ENCODE results near the gene MGLL.
A peak's percentile ranks its signal among the peaks of the same experiment; 100 is the strongest.

Gene MGLL

GRCh38 chr3:127822041-127822681 lies at the start of gene MGLL:
MGLL (minus strand) TSS chr3:127822515; CDS start chr3:127822318, 197 bp downstream.
- DNase-seq: no peak

GRCh38 chr3:127870156-127870555 lies 47.8 kb upstream of the MGLL start:
- no peak for DNase-seq

GRCh38 chr3:127867986-127868385 lies 45.7 kb upstream of the MGLL start:
- DNase-seq: no peak

- no peak for DNase-seq
Observed at GRCh38 chr3:127867412-127867811, 45.1 kb upstream of the MGLL start.

GRCh38 chr3:127865941-127866340 lies 43.6 kb upstream of the MGLL start:
- DNase-seq: no peak

- DNase-seq: no peak
Observed at GRCh38 chr3:127860211-127860696, 37.9 kb upstream of the MGLL start.

- no peak for DNase-seq
Observed at GRCh38 chr3:127859730-127860129, 37.4 kb upstream of the MGLL start.

GRCh38 chr3:127858937-127859336 lies 36.6 kb upstream of the MGLL start:
- DNase-seq: no peak

GRCh38 chr3:127858521-127858920 lies 36.2 kb upstream of the MGLL start:
- DNase-seq: no peak

- DNase-seq: no peak
Observed at GRCh38 chr3:127857333-127857732, 35.0 kb upstream of the MGLL start.

- no peak for DNase-seq
Observed at GRCh38 chr3:127856801-127857200, 34.5 kb upstream of the MGLL start.

GRCh38 chr3:127855246-127855645 lies 32.9 kb upstream of the MGLL start:
- DNase-seq: no peak

GRCh38 chr3:127853681-127854080 lies 31.4 kb upstream of the MGLL start:
- no peak for DNase-seq

GRCh38 chr3:127851899-127852298 lies 29.6 kb upstream of the MGLL start:
- peak; percentile 27 for DNase-seq

- no peak for DNase-seq
Observed at GRCh38 chr3:127849368-127849767, 27.1 kb upstream of the MGLL start.

- no peak for DNase-seq
Observed at GRCh38 chr3:127848131-127849129, 26.1 kb upstream of the MGLL start.

GRCh38 chr3:127847236-127847720 lies 25.0 kb upstream of the MGLL start:
- no peak for DNase-seq

GRCh38 chr3:127846576-127846975 lies 24.3 kb upstream of the MGLL start:
- DNase-seq: no peak

GRCh38 chr3:127844326-127844942 lies 22.1 kb upstream of the MGLL start:
- no peak for DNase-seq

- no peak for DNase-seq
Observed at GRCh38 chr3:127840671-127841070, 18.4 kb upstream of the MGLL start.

GRCh38 chr3:127839099-127839498 lies 16.8 kb upstream of the MGLL start:
- DNase-seq: no peak

GRCh38 chr3:127835993-127836882 lies 13.9 kb upstream of the MGLL start:
- no peak for DNase-seq
